ENCODE data around the gene NCAM1. TPM values are rescaled to one million over a fixed set of nuclear protein-coding genes. Genes with fewer than 3 reads are reported as not detected.

The NCAM1 gene
- total and polyA plus RNA-seq, 2 donors (not counting 1 experiment from before 2014, with no cell fraction given), result 0.17 to 2.6 TPM

GRCh38 chr11:113195728-113196127, 234.5 kb downstream of the NCAM1 start:
- Histone ChIP-seq H3K79me2 (ENCODE audit: control insufficient read depth, insufficient read depth, low read length) (no peaks in the 10 kb centered on the region), H4K20me1 (ENCODE audit: control insufficient read depth, extremely low read depth, insufficient read depth, low read length) (no peaks in the 10 kb centered on the region), H3K4me2 (ENCODE audit: extremely low read depth, insufficient read depth, low read length) (no peak overlapping the region), H2AFZ (ENCODE audit: low read length) (no peak overlapping the region), H3K27ac (ENCODE audit: insufficient read depth, low read length) (no peak overlapping the region), H3K4me3 (replicated peaks in 1 of 4; ENCODE audit: control extremely low read depth in 1 of 4, insufficient read depth in 1 of 4, low read depth in 3 of 4, low read length in 4 of 4) (no peak overlapping the region), H3K36me3 (ENCODE audit: control insufficient read depth, insufficient read depth, low read length) (no peaks in the 10 kb centered on the region), H3K4me1 (ENCODE audit: control insufficient read depth, extremely low read depth, insufficient read depth, low read length) (no peaks in the 10 kb centered on the region), H3K27me3 (ENCODE audit: control insufficient read depth, insufficient read depth, low read length) (no peaks in the 10 kb centered on the region), H3K9me3 (ENCODE audit: control insufficient read depth, insufficient read depth, low read depth, low read length) (no peaks in the 10 kb centered on the region), H3K9ac (ENCODE audit: insufficient read depth, low read length) (no peak overlapping the region)
- no peak for DNase-seq (ENCODE audit: low read depth in 2 of 2)
- no peak for TF ChIP-seq CTCF (conservative IDR thresholded peaks at IDR 0.05 in 1 of 2, IDR thresholded peaks at IDR 0.05 in 1 of 2; ENCODE audit: low read depth in 1 of 2, low read length in 2 of 2)
- TF ChIP-seq EZH2 (IDR thresholded peaks at IDR 0.05; ENCODE audit: low read length, missing control alignments), result no peak

GRCh38 chr11:113197446-113197845, 236.2 kb downstream of the NCAM1 start:
- TF ChIP-seq CTCF (conservative IDR thresholded peaks at IDR 0.05 in 1 of 2, IDR thresholded peaks at IDR 0.05 in 1 of 2; ENCODE audit: low read depth in 1 of 2, low read length in 2 of 2) (no peak), EZH2 (IDR thresholded peaks at IDR 0.05; ENCODE audit: low read length, missing control alignments) (no peak)
- H3K36me3 ChIP-seq (ENCODE audit: control insufficient read depth, insufficient read depth, low read length), result no peaks in the 10 kb centered on the region
- no peaks in the 10 kb centered on the region for H3K4me1 ChIP-seq (ENCODE audit: control insufficient read depth, extremely low read depth, insufficient read depth, low read length)

GRCh38 chr11:113198972-113199661, 237.9 kb downstream of the NCAM1 start:
- Histone ChIP-seq H2AFZ (ENCODE audit: low read length) (no peak overlapping the region), H3K36me3 (ENCODE audit: control insufficient read depth, insufficient read depth, low read length) (no peaks in the 10 kb centered on the region), H3K27me3 (ENCODE audit: control insufficient read depth, insufficient read depth, low read length) (no peaks in the 10 kb centered on the region), H4K20me1 (ENCODE audit: control insufficient read depth, extremely low read depth, insufficient read depth, low read length) (no peaks in the 10 kb centered on the region), H3K9ac (ENCODE audit: insufficient read depth, low read length) (no peak overlapping the region), H3K9me3 (ENCODE audit: control insufficient read depth, insufficient read depth, low read depth, low read length) (no peaks in the 10 kb centered on the region), H3K4me1 (ENCODE audit: control insufficient read depth, extremely low read depth, insufficient read depth, low read length) (no peaks in the 10 kb centered on the region), H3K4me2 (ENCODE audit: extremely low read depth, insufficient read depth, low read length) (no peak overlapping the region), H3K79me2 (ENCODE audit: control insufficient read depth, insufficient read depth, low read length) (no peaks in the 10 kb centered on the region), H3K27ac (ENCODE audit: insufficient read depth, low read length) (no peak overlapping the region), H3K4me3 (replicated peaks in 1 of 4; ENCODE audit: control extremely low read depth in 1 of 4, insufficient read depth in 1 of 4, low read depth in 3 of 4, low read length in 4 of 4) (no peak overlapping the region)
- TF ChIP-seq EZH2 (IDR thresholded peaks at IDR 0.05; ENCODE audit: low read length, missing control alignments) (no peak), CTCF (conservative IDR thresholded peaks at IDR 0.05 in 1 of 2, IDR thresholded peaks at IDR 0.05 in 1 of 2; ENCODE audit: low read depth in 1 of 2, low read length in 2 of 2) (no peak)
- DNase-seq (ENCODE audit: low read depth in 2 of 2), result peak in 1 of 2 donors; percentile 33

More at GRCh38 chr11:113197446-113197845, 236.2 kb downstream of the NCAM1 start:
- H3K27ac ChIP-seq (ENCODE audit: insufficient read depth, low read length), result no peak overlapping the region
- no peak overlapping the region for H2AFZ ChIP-seq (ENCODE audit: low read length)
- no peaks in the 10 kb centered on the region for H4K20me1 ChIP-seq (ENCODE audit: control insufficient read depth, extremely low read depth, insufficient read depth, low read length)
- H3K4me2 ChIP-seq (ENCODE audit: extremely low read depth, insufficient read depth, low read length), result no peak overlapping the region
- H3K9me3 ChIP-seq (ENCODE audit: control insufficient read depth, insufficient read depth, low read depth, low read length), result no peaks in the 10 kb centered on the region
- DNase-seq (ENCODE audit: low read depth in 2 of 2), result no peak
- H3K4me3 ChIP-seq (replicated peaks in 1 of 4; ENCODE audit: control extremely low read depth in 1 of 4, insufficient read depth in 1 of 4, low read depth in 3 of 4, low read length in 4 of 4), result no peak overlapping the region
- H3K27me3 ChIP-seq (ENCODE audit: control insufficient read depth, insufficient read depth, low read length), result no peaks in the 10 kb centered on the region
- no peak overlapping the region for H3K9ac ChIP-seq (ENCODE audit: insufficient read depth, low read length)
- no peaks in the 10 kb centered on the region for H3K79me2 ChIP-seq (ENCODE audit: control insufficient read depth, insufficient read depth, low read length)

Data from fibroblast of lung (primary cell).